ENCODE data around the gene PP2D1.
A peak's percentile ranks its signal among the peaks of the same experiment; 100 is the strongest.
"Not testable (repeated sequence)": the region's sequence is repeated elsewhere in the genome, so short reads cannot be mapped to it uniquely, and the experiment has no call there.

Gene PP2D1

GRCh38 chr3:20046556-20046955, 34.5 kb upstream of the PP2D1 start:
- TF ChIP-seq, protein P1, sequence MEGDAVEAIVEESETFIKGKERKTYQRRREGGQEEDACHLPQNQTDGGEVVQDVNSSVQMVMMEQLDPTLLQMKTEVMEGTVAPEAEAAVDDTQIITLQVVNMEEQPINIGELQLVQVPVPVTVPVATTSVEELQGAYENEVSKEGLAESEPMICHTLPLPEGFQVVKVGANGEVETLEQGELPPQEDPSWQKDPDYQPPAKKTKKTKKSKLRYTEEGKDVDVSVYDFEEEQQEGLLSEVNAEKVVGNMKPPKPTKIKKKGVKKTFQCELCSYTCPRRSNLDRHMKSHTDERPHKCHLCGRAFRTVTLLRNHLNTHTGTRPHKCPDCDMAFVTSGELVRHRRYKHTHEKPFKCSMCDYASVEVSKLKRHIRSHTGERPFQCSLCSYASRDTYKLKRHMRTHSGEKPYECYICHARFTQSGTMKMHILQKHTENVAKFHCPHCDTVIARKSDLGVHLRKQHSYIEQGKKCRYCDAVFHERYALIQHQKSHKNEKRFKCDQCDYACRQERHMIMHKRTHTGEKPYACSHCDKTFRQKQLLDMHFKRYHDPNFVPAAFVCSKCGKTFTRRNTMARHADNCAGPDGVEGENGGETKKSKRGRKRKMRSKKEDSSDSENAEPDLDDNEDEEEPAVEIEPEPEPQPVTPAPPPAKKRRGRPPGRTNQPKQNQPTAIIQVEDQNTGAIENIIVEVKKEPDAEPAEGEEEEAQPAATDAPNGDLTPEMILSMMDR (IDR thresholded peaks at IDR 0.05; ENCODE audit: insufficient read depth, missing control alignments): no peak
- FAIRE-seq (no peak), DNase-seq (ENCODE audit: insufficient read length, low spot score) (no peak)

DNA sequence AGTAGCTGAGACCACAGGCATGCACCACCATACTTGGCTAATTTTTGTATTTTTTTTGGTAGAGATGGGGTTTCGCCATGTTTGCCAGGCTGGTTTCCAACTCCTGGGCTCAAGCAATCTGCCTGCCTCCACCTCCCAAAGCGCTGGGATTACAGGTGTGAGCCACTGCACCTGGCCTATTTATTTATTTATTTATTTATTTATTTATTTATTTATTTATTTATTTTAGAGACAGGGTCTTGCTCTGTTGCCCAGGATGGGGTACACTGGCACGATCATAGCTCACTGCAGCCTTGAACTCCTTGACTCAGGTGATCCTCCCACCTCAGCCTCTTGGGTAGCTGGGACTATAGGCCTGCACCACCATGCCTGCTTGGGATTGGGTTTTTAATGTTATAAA, 33.1 kb upstream of the PP2D1 start:
- not testable (repeated sequence) for DNase-seq (ENCODE audit: insufficient read length, low spot score); FAIRE-seq

DNA sequence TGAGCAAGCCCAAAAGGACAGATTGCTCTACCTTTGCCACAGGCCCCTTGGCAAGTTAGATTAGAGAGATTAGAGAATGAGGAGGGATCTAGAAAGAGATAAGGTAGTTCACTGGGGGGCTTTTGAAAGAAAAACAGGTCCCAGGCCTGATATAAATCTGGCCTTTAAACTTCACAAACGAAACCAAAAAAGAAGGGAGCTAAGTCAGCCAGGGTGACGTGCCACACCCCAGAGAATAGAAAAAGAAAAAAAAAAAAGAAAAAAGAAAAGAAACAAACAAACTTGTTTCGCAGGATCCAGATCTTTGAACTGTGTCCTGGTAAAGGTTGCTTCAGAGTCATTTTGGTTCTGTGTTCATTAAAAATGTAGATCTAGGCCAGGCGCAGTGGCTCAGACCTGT, 31.8 kb upstream of the PP2D1 start:
- FAIRE-seq: no peak
- TF ChIP-seq, protein P1 (IDR thresholded peaks at IDR 0.05; ENCODE audit: insufficient read depth, missing control alignments): no peak
- no peak for DNase-seq (ENCODE audit: insufficient read length, low spot score)

DNA sequence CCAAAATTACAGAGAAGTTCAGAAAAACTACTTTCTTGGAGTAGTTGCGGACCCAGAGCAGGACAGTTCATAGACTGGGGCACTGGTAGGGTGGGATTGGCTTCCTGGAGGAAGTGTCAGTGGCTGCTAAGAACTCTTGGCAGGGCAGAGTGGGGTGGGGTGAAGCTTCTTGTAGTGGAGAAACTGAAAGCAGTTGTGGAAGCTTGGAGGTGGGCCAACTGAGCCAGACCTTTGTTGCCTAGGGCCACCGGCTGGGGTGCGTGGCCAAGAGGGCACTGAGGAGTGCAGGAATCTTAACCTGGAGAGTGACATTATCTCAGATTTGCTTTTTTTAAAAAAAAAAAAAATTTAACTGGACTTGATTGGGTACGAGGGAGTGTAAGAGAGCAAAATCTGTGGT, 31.3 kb upstream of the PP2D1 start:
- FAIRE-seq (no peak), DNase-seq (ENCODE audit: insufficient read length, low spot score) (no peak)
- TF ChIP-seq, protein P1 (IDR thresholded peaks at IDR 0.05; ENCODE audit: insufficient read depth, missing control alignments): no peak

- TF ChIP-seq, protein P1 (IDR thresholded peaks at IDR 0.05; ENCODE audit: insufficient read depth, missing control alignments): no peak
- FAIRE-seq: no peak
Measured at GRCh38 chr3:20042331-20042730, 30.3 kb upstream of the PP2D1 start.

DNA sequence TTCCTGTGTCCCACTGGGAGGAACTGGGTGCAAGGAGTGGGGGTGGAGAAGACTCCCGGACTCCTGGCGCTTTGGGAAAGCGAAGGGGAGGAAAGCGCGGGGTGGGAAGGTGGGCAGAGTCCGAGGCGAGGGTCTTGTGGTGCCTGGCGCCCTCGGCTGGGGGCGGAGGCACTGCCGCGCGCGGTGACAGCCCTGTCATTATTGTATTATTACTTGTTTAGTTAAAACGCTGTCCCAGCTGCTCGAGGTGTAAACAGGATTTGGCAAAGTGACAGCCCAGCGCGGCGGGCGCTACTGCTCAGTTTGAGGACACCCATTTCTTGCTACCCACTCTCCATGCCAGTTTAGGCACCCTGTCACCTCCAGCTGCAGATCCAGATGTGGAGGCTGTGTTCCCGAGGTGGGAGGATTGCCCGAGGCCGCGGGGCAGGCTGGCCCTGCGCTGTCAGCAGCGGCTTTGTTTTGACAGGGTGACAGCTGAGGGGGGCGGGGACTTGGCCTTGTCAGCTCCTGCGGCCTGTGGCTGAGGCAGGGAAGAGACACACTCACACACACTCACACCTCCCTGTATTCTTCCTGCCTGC, 29.2 kb upstream of the PP2D1 start:
- TF ChIP-seq, protein P1 (IDR thresholded peaks at IDR 0.05; ENCODE audit: insufficient read depth, missing control alignments): peak; percentile 14
- DNase-seq (ENCODE audit: insufficient read length, low spot score) (no peak), FAIRE-seq (no peak)

More at GRCh38 chr3:20042331-20042730, 30.3 kb upstream of the PP2D1 start:
- no peak for DNase-seq (ENCODE audit: insufficient read length, low spot score)

GRCh38 chr3:20040548-20041196, 28.6 kb upstream of the PP2D1 start:
- FAIRE-seq (no peak), DNase-seq (ENCODE audit: insufficient read length, low spot score) (no peak)
- TF ChIP-seq, protein P1 (IDR thresholded peaks at IDR 0.05; ENCODE audit: insufficient read depth, missing control alignments): no peak

Data from D721Med (cell line).